Osteocyte (in vitro differentiated cells): ENCODE measurements around the gene NR2F1. TPM values are rescaled to one million over a fixed set of nuclear protein-coding genes. Genes with fewer than 3 reads are reported as not detected.

Source experiments
- DNase-seq: peaks from one replicate; pipeline ENCODE4 v3.0.0; 2021; ENCODE audit warnings: mixed read lengths; ENCODE audit not compliant: unreplicated experiment; ENCODE audit errors: extremely low spot score
- H3K27ac Mint-ChIP-seq: one replicate; pipeline ENCODE4 v1.8.0; 2021; ENCODE audit warnings: mild to moderate bottlenecking, mixed read lengths; ENCODE audit not compliant: unreplicated experiment
- H3K27me3 Mint-ChIP-seq: one replicate; pipeline ENCODE4 v1.8.0; 2021; ENCODE audit warnings: mixed read lengths; ENCODE audit not compliant: unreplicated experiment
- H3K36me3 Mint-ChIP-seq: one replicate; pipeline ENCODE4 v1.8.0; 2021; ENCODE audit warnings: mixed read lengths; ENCODE audit not compliant: unreplicated experiment
- H3K4me1 Mint-ChIP-seq: one replicate; pipeline ENCODE4 v1.8.0; 2021; ENCODE audit warnings: mixed read lengths; ENCODE audit not compliant: unreplicated experiment
- H3K4me3 Mint-ChIP-seq: one replicate; pipeline ENCODE4 v1.8.0; 2021; ENCODE audit warnings: mild to moderate bottlenecking, moderate library complexity, mixed read lengths; ENCODE audit not compliant: unreplicated experiment
- H3K9me3 Mint-ChIP-seq: one replicate; pipeline ENCODE4 v1.8.0; 2021; ENCODE audit warnings: mixed read lengths; ENCODE audit not compliant: unreplicated experiment
- CTCF ChIP-seq: fragments of 200-600 bp; sonication (generic); IDR thresholded peaks from 2 replicates; pipeline ENCODE4 v1.5.0; 2021; ENCODE audit warnings: antibody characterized with exemption, mild to moderate bottlenecking, moderate library complexity
- total RNA-seq: library from RNA; stranded (reverse); gene quantifications from 2 replicates; pipeline ENCODE4 v1.2.1, GENCODE V29; 2021

NR2F1 gene
- total RNA-seq, 1 donor from 2014 or later = 197 TPM

- peak overlapping the region; percentile 63 for H3K4me3 Mint-ChIP-seq
- no peaks in the 10 kb centered on the region for H3K9me3 Mint-ChIP-seq
- no peaks in the 10 kb centered on the region for H3K27me3 Mint-ChIP-seq
- DNase-seq = no peak
- peaks cover 19% of the 10 kb centered on the region for H3K36me3 Mint-ChIP-seq
- peak overlapping the region; percentile 95 for H3K27ac Mint-ChIP-seq
- H3K4me1 Mint-ChIP-seq = peaks cover 69% of the 10 kb centered on the region
- no peak for TF ChIP-seq CTCF
These were observed 10.9 kb upstream of the NR2F1 start for GRCh38 chr5:93572101-93572607.

- TF ChIP-seq CTCF = no peak
- Mint-ChIP-seq H3K36me3 (peaks cover 19% of the 10 kb centered on the region), H3K4me3 (peak overlapping the region; percentile 63), H3K27ac (peak overlapping the region; percentile 95), H3K9me3 (no peaks in the 10 kb centered on the region), H3K4me1 (peaks cover 69% of the 10 kb centered on the region), H3K27me3 (no peaks in the 10 kb centered on the region)
- no peak for DNase-seq
These were observed 10.2 kb upstream of the NR2F1 start for GRCh38 chr5:93572608-93573353.

GRCh38 chr5:93573354-93574351, 9.4 kb upstream of the NR2F1 start:
- no peak for TF ChIP-seq CTCF
- no peaks in the 10 kb centered on the region for H3K27me3 Mint-ChIP-seq
- peaks cover 19% of the 10 kb centered on the region for H3K36me3 Mint-ChIP-seq
- no peaks in the 10 kb centered on the region for H3K9me3 Mint-ChIP-seq
- H3K27ac Mint-ChIP-seq = peak overlapping the region; percentile 95
- DNase-seq = no peak
- H3K4me3 Mint-ChIP-seq = peak overlapping the region; percentile 63
- H3K4me1 Mint-ChIP-seq = peaks cover 74% of the 10 kb centered on the region

- H3K4me1 Mint-ChIP-seq = peaks cover 69% of the 10 kb centered on the region
- H3K4me3 Mint-ChIP-seq = peak overlapping the region; percentile 63
- no peak for TF ChIP-seq CTCF
- peak overlapping the region; percentile 95 for H3K27ac Mint-ChIP-seq
- H3K9me3 Mint-ChIP-seq = no peaks in the 10 kb centered on the region
- no peak for DNase-seq
- H3K27me3 Mint-ChIP-seq = no peaks in the 10 kb centered on the region
- peaks cover 19% of the 10 kb centered on the region for H3K36me3 Mint-ChIP-seq
These were observed 8.3 kb upstream of the NR2F1 start for GRCh38 chr5:93574491-93575305.
